Measurements from ENCODE around the gene MTHFD1L. TPM values are rescaled to one million over a fixed set of nuclear protein-coding genes. Genes with fewer than 3 reads are reported as not detected.
"Not testable (repeated sequence)": the region's sequence is repeated elsewhere in the genome, so short reads cannot be mapped to it uniquely, and the experiment has no call there.

The MTHFD1L gene
- 32.0 and 32.9 TPM in 2 replicates for total RNA-seq (2014; rRNA removed; shearing (Covaris generic))
- 58.3 and 81.6 TPM in 2 replicates for polyA plus RNA-seq (2015; cell fraction: cytosol; rRNA removed)
- 57.5 and 58.6 TPM in 2 replicates for polyA plus RNA-seq (2015; cell fraction: nucleus; rRNA removed)

- DNase-seq (ENCODE audit: low read depth, low spot score): peak; percentile 75
- in situ Hi-C loops (cut with HindIII; ENCODE audit: low pct_unique_long_range_greater_than_20kb, low sequenced_read_pairs): no loop called here
Observed at GRCh38 chr6:150865406-150866146, at the start of gene MTHFD1L. TSS of gene MTHFD1L (plus strand) at chr6:150865702. CDS start at chr6:150865823, 121 bp downstream.

- DNase-seq (ENCODE audit: low read depth, low spot score); in situ Hi-C loops (cut with HindIII; ENCODE audit: low pct_unique_long_range_greater_than_20kb, low sequenced_read_pairs): not testable (repeated sequence)
Observed at GRCh38 chr6:150816554-150816953, 48.9 kb upstream of the MTHFD1L start.

GRCh38 chr6:150822932-150823331 lies 42.6 kb upstream of the MTHFD1L start:
- in situ Hi-C loops (cut with HindIII; ENCODE audit: low pct_unique_long_range_greater_than_20kb, low sequenced_read_pairs): no loop called here
- no peak for DNase-seq (ENCODE audit: low read depth, low spot score)

- DNase-seq (ENCODE audit: low read depth, low spot score): no peak
- in situ Hi-C loops (cut with HindIII; ENCODE audit: low pct_unique_long_range_greater_than_20kb, low sequenced_read_pairs): no loop called here
Observed at GRCh38 chr6:150826788-150827187, 38.7 kb upstream of the MTHFD1L start.

- DNase-seq (ENCODE audit: low read depth, low spot score); in situ Hi-C loops (cut with HindIII; ENCODE audit: low pct_unique_long_range_greater_than_20kb, low sequenced_read_pairs): not testable (repeated sequence)
Observed at GRCh38 chr6:150828107-150828506, 37.4 kb upstream of the MTHFD1L start.

- DNase-seq (ENCODE audit: low read depth, low spot score): no peak
- in situ Hi-C loops (cut with HindIII; ENCODE audit: low pct_unique_long_range_greater_than_20kb, low sequenced_read_pairs): no loop called here
Observed at GRCh38 chr6:150830439-150831165, 34.9 kb upstream of the MTHFD1L start.

- in situ Hi-C loops (cut with HindIII; ENCODE audit: low pct_unique_long_range_greater_than_20kb, low sequenced_read_pairs): no loop called here
- no peak for DNase-seq (ENCODE audit: low read depth, low spot score)
Observed at GRCh38 chr6:150831577-150831976, 33.9 kb upstream of the MTHFD1L start.

GRCh38 chr6:150835620-150836019 lies 29.9 kb upstream of the MTHFD1L start:
- in situ Hi-C loops (cut with HindIII; ENCODE audit: low pct_unique_long_range_greater_than_20kb, low sequenced_read_pairs): no loop called here
- DNase-seq (ENCODE audit: low read depth, low spot score): no peak

GRCh38 chr6:150840185-150840584 lies 25.3 kb upstream of the MTHFD1L start:
- in situ Hi-C loops (cut with HindIII; ENCODE audit: low pct_unique_long_range_greater_than_20kb, low sequenced_read_pairs): no loop called here
- no peak for DNase-seq (ENCODE audit: low read depth, low spot score)

- in situ Hi-C loops (cut with HindIII; ENCODE audit: low pct_unique_long_range_greater_than_20kb, low sequenced_read_pairs): no loop called here
- no peak for DNase-seq (ENCODE audit: low read depth, low spot score)
Observed at GRCh38 chr6:150841189-150841588, 24.3 kb upstream of the MTHFD1L start.

GRCh38 chr6:150841697-150842096 lies 23.8 kb upstream of the MTHFD1L start:
- no peak for DNase-seq (ENCODE audit: low read depth, low spot score)
- in situ Hi-C loops (cut with HindIII; ENCODE audit: low pct_unique_long_range_greater_than_20kb, low sequenced_read_pairs): no loop called here

GRCh38 chr6:150844371-150844770 lies 21.1 kb upstream of the MTHFD1L start:
- in situ Hi-C loops (cut with HindIII; ENCODE audit: low pct_unique_long_range_greater_than_20kb, low sequenced_read_pairs): no loop called here
- no peak for DNase-seq (ENCODE audit: low read depth, low spot score)

GRCh38 chr6:150846641-150847040 lies 18.9 kb upstream of the MTHFD1L start:
- DNase-seq (ENCODE audit: low read depth, low spot score): no peak
- in situ Hi-C loops (cut with HindIII; ENCODE audit: low pct_unique_long_range_greater_than_20kb, low sequenced_read_pairs): no loop called here

- DNase-seq (ENCODE audit: low read depth, low spot score): no peak
- in situ Hi-C loops (cut with HindIII; ENCODE audit: low pct_unique_long_range_greater_than_20kb, low sequenced_read_pairs): no loop called here
Observed at GRCh38 chr6:150848400-150848799, 17.1 kb upstream of the MTHFD1L start.

- in situ Hi-C loops (cut with HindIII; ENCODE audit: low pct_unique_long_range_greater_than_20kb, low sequenced_read_pairs): not testable (repeated sequence)
Observed at GRCh38 chr6:150854392-150854791, 11.1 kb upstream of the MTHFD1L start.

GRCh38 chr6:150855171-150855570 lies 10.3 kb upstream of the MTHFD1L start:
- in situ Hi-C loops (cut with HindIII; ENCODE audit: low pct_unique_long_range_greater_than_20kb, low sequenced_read_pairs); DNase-seq (ENCODE audit: low read depth, low spot score): not testable (repeated sequence)

More at GRCh38 chr6:150854392-150854791, 11.1 kb upstream of the MTHFD1L start:
- DNase-seq (ENCODE audit: low read depth, low spot score): not testable (repeated sequence)

GRCh38 chr6:150857062-150857944 lies 8.2 kb upstream of the MTHFD1L start:
- in situ Hi-C loops (cut with HindIII; ENCODE audit: low pct_unique_long_range_greater_than_20kb, low sequenced_read_pairs): no loop called here
- DNase-seq (ENCODE audit: low read depth, low spot score): peak; percentile 55

- in situ Hi-C loops (cut with HindIII; ENCODE audit: low pct_unique_long_range_greater_than_20kb, low sequenced_read_pairs): no loop called here
- no peak for DNase-seq (ENCODE audit: low read depth, low spot score)
Observed at GRCh38 chr6:150857945-150858308, 7.6 kb upstream of the MTHFD1L start.
